HUES6 (cell line): ENCODE data around the gene SIRPG.

Source experiments
- H3K27ac ChIP-seq: 2 replicates; pipeline ENCODE4 v1.7.0; 2013; ENCODE audit warnings: low read depth, mild to moderate bottlenecking, low read length, inconsistent platforms
- H3K27me3 ChIP-seq: 2 replicates; pipeline ENCODE4 v1.6.1; 2013; ENCODE audit warnings: low read length; ENCODE audit not compliant: control insufficient read depth, insufficient read depth
- H3K36me3 ChIP-seq: 2 replicates; pipeline ENCODE4 v1.6.1; 2013; ENCODE audit warnings: low read length; ENCODE audit not compliant: control insufficient read depth, insufficient read depth
- H3K4me1 ChIP-seq: 2 replicates; pipeline ENCODE4 v1.6.1; 2013; ENCODE audit warnings: low read length; ENCODE audit not compliant: control insufficient read depth, insufficient read depth
- H3K4me3 ChIP-seq: 2 replicates; pipeline ENCODE4 v1.5.1; 2013; ENCODE audit warnings: low read depth, low read length
- H3K9ac ChIP-seq: one replicate; pipeline ENCODE4 v1.6.1; 2013; ENCODE audit warnings: mild to moderate bottlenecking, low read length
- H3K9me3 ChIP-seq: 2 replicates; pipeline ENCODE4 v1.6.1; 2013; ENCODE audit warnings: low read depth, low read length; ENCODE audit not compliant: control insufficient read depth, insufficient read depth

The SIRPG gene

DNA sequence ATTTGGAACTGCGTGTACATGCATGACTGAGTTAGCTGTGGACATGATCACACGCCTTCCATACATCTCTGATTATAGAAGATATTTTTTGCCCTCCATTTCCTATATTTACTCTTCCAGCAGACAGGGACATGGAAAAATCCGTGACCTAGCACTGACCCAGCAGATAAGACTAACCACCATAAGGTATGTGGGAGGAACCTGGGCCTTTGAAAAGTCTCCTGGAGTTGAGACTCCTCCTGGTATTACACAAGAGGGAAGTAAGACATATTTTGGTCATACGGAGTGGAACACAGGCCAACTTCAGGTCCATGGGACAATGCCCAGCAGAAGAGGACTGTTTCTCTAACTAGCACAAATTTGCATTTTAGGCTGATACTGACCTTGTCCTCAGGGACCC lies 24.0 kb downstream of the SIRPG start:
- no peak overlapping the region for H3K27ac ChIP-seq
- no peak overlapping the region for H3K9ac ChIP-seq
- H3K9me3 ChIP-seq = no peaks in the 10 kb centered on the region
- H3K4me3 ChIP-seq = no peak overlapping the region
- no peaks in the 10 kb centered on the region for H3K36me3 ChIP-seq
- H3K4me1 ChIP-seq = peaks cover 6% of the 10 kb centered on the region; the same call in 1 of the 2 replicates
- no peaks in the 10 kb centered on the region for H3K27me3 ChIP-seq

GRCh38 chr20:1632178-1632577 lies 25.4 kb downstream of the SIRPG start:
- H3K27me3 ChIP-seq = no peaks in the 10 kb centered on the region
- H3K4me3 ChIP-seq = no peak overlapping the region
- no peaks in the 10 kb centered on the region for H3K9me3 ChIP-seq
- peaks cover 6% of the 10 kb centered on the region; the same call in 1 of the 2 replicates for H3K4me1 ChIP-seq
- no peak overlapping the region for H3K27ac ChIP-seq
- H3K36me3 ChIP-seq = no peaks in the 10 kb centered on the region
- no peak overlapping the region for H3K9ac ChIP-seq

- H3K4me3 ChIP-seq = no peak overlapping the region
- H3K36me3 ChIP-seq = no peaks in the 10 kb centered on the region
- H3K9ac ChIP-seq = no peak overlapping the region
- no peaks in the 10 kb centered on the region for H3K9me3 ChIP-seq
- H3K27me3 ChIP-seq = no peaks in the 10 kb centered on the region
- no peak overlapping the region for H3K27ac ChIP-seq
- H3K4me1 ChIP-seq = peaks cover 6% of the 10 kb centered on the region; the same call in 1 of the 2 replicates
These were observed 26.0 kb downstream of the SIRPG start for GRCh38 chr20:1631309-1632151.

GRCh38 chr20:1630186-1630585 lies 27.4 kb downstream of the SIRPG start:
- Histone ChIP-seq H3K27ac (no peak overlapping the region), H3K27me3 (no peaks in the 10 kb centered on the region), H3K4me1 (peaks cover 1% of the 10 kb centered on the region; the same call in 1 of the 2 replicates), H3K9me3 (no peaks in the 10 kb centered on the region), H3K4me3 (no peak overlapping the region), H3K36me3 (no peaks in the 10 kb centered on the region), H3K9ac (no peak overlapping the region)

DNA sequence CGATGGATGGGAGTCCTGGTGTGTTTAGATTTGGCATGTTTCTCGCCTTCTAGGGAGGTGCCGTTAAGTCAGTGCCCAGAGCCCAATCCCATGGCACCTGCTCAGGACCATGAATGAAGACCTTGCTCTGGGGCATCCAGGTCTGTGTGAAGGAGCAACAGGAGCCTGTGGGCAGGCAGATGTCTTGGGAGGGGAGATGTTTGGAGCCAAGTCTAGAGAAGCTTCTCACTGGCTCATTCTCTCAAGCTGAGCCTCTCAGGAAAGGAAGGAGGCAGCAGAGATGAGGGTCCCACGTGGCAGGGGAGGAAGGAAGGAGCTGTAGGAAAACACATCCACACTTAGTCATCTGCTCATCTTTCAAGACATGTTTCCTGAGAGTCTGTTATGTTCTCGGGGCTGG lies 28.3 kb downstream of the SIRPG start:
- no peaks in the 10 kb centered on the region for H3K27me3 ChIP-seq
- H3K27ac ChIP-seq = no peak overlapping the region
- no peak overlapping the region for H3K4me3 ChIP-seq
- no peaks in the 10 kb centered on the region for H3K9me3 ChIP-seq
- no peak overlapping the region for H3K9ac ChIP-seq
- H3K36me3 ChIP-seq = no peaks in the 10 kb centered on the region
- H3K4me1 ChIP-seq = no peaks in the 10 kb centered on the region; the same call in 1 of the 2 replicates

GRCh38 chr20:1628621-1629020 lies 29.0 kb downstream of the SIRPG start:
- no peaks in the 10 kb centered on the region; the same call in 1 of the 2 replicates for H3K4me1 ChIP-seq
- no peak overlapping the region for H3K27ac ChIP-seq
- no peak overlapping the region for H3K9ac ChIP-seq
- H3K36me3 ChIP-seq = no peaks in the 10 kb centered on the region
- H3K9me3 ChIP-seq = no peaks in the 10 kb centered on the region
- no peaks in the 10 kb centered on the region for H3K27me3 ChIP-seq
- no peak overlapping the region for H3K4me3 ChIP-seq

DNA sequence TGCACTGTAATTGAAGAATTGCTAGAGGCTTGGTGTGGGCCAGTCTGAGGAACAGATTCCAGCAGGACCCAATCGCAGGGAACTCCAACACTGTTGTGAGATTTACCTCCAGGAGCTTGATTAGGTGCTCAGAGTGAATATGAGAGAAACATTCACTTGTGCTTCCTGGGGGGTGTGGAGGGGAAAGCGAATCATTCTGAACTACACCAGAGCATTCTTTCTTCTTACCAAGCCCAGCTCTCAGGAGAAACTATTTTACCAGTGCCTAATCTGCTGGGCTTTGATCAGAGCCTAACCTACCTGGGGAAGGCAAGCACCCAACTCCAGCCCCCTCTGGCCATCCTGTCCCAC lies 30.4 kb downstream of the SIRPG start:
- no peaks in the 10 kb centered on the region for H3K9me3 ChIP-seq
- no peaks in the 10 kb centered on the region; the same call in 1 of the 2 replicates for H3K4me1 ChIP-seq
- no peak overlapping the region for H3K9ac ChIP-seq
- H3K27me3 ChIP-seq = no peaks in the 10 kb centered on the region
- H3K4me3 ChIP-seq = no peak overlapping the region
- H3K36me3 ChIP-seq = no peaks in the 10 kb centered on the region
- no peak overlapping the region for H3K27ac ChIP-seq

DNA sequence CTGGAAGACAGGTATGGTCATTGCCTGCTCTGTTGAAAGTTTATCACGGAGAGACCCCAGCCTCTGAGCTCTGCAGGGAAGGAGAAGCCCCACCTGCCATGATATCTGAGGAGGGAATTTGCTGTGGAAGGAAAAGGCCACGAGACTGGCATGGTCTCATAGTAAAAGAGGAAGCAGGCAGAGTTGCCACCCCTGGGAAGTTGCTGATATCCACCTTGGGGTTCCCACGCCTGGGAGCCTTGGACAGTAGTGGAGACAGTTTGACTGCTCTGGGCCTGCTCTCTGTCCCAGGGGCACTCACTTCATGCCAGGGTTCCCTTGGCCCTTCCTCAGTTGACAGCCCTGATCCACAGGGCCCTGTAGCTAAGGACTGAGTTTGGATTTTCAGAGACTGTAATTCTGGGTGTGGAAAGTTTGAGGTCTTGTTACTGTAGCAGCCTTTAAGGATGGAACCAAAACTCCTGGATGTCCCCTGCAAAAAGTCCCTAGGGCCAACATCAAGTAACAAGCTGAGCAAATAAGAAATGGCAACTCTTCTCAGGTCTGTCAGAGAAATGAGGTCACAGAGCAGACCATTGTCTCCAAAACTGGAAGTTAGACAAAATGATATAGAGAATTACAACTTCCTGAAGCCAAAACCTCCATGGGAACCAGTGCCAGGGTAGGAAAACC lies 30.9 kb downstream of the SIRPG start:
- Histone ChIP-seq H3K27me3 (no peaks in the 10 kb centered on the region), H3K4me3 (no peak overlapping the region), H3K9me3 (no peaks in the 10 kb centered on the region), H3K36me3 (no peaks in the 10 kb centered on the region), H3K9ac (no peak overlapping the region), H3K27ac (no peak overlapping the region), H3K4me1 (no peaks in the 10 kb centered on the region; the same call in 1 of the 2 replicates)

DNA sequence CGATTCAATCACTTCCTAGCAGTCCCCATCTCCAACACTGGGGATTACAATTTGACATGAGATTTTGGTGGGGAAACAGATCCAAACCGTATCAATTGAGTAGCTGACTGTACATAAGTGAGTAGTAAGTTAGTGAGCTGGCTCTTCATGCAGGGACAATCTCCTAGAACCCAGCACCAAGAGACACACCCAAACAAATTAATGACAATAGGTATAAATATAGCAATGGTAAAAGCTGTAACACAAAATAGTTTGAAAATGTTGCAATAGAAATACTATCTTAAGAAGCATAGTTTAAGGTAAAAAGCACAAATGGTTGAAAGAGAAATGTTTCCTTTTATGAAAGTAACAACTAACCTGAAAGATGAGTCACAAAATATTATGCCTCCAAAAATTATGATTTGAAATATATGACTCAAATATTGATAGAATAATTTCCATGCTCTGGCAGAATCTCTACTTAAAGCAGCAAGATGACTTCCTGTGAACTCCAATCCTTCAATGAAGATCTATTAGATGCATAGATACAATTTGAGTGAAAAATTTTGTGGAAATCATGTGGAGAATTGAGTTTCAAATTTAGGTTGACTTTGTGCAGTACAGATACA lies 32.4 kb downstream of the SIRPG start:
- Histone ChIP-seq H3K36me3 (no peaks in the 10 kb centered on the region), H3K9ac (no peak overlapping the region), H3K27me3 (no peaks in the 10 kb centered on the region), H3K4me3 (no peak overlapping the region), H3K4me1 (no peaks in the 10 kb centered on the region), H3K9me3 (no peaks in the 10 kb centered on the region), H3K27ac (no peak overlapping the region)

GRCh38 chr20:1623501-1624205 lies 33.9 kb downstream of the SIRPG start:
- peaks cover 7% of the 10 kb centered on the region; the same call in 1 of the 2 replicates for H3K9me3 ChIP-seq
- H3K4me1 ChIP-seq = no peaks in the 10 kb centered on the region
- H3K27me3 ChIP-seq = 0 out of 2 replicates have a peak, but pooled peaks cover 2% of the 10 kb centered on the region
- no peak overlapping the region for H3K4me3 ChIP-seq
- no peak overlapping the region for H3K27ac ChIP-seq
- H3K36me3 ChIP-seq = no peaks in the 10 kb centered on the region
- H3K9ac ChIP-seq = no peak overlapping the region
